ENCODE data around the gene MAGEA4. TPM values are rescaled to one million over a fixed set of nuclear protein-coding genes. Genes with fewer than 3 reads are reported as not detected.
A peak's percentile ranks its signal among the peaks of the same experiment; 100 is the strongest.

Gene MAGEA4
- total RNA-seq, 4 donors from 2014 or later: not detected

GRCh38 chrX:151958101-151958500, 45.4 kb downstream of the MAGEA4 start:
- Histone ChIP-seq H3K36me3 (peaks cover 42% of the 10 kb centered on the region), H3K27ac (no peak overlapping the region), H3K9me3 (no peaks in the 10 kb centered on the region), H3K27me3 (no peaks in the 10 kb centered on the region), H3K4me3 (no peak overlapping the region), H3K4me1 (no peaks in the 10 kb centered on the region)
- no peak for TF ChIP-seq POLR2A (IDR thresholded peaks at IDR 0.05)
- no peak for TF ChIP-seq POLR2AphosphoS5 (IDR thresholded peaks at IDR 0.05)
- no peak for TF ChIP-seq CTCF (IDR thresholded peaks at IDR 0.05)
- no peak for TF ChIP-seq EP300 (IDR thresholded peaks at IDR 0.05)
- WGBS: no CpG with 5 or more reads among the region's 4 CpGs
- DNase-seq (ENCODE audit: low spot score in 2 of 2): no peak

DNA sequence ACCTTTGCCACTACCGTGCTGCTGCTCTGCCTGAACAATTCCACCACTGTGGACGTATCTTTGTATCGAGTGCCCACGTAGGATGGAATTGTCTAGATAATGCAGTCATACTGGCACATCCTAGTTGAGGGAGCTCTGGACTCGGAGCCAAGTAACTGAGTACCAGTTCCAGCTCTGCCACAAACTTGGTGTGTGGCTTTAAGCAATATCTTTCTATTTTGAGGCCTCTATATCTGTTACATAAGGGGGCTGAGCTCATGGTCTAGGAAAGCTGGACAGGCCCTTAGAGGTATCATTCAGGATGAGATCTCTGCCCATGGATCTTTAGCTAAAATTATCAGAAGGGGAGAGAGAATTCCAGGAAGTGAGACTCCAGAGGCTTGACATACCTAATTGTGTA, 49.3 kb downstream of the MAGEA4 start:
- H3K27ac ChIP-seq: no peak overlapping the region
- H3K9me3 ChIP-seq: no peaks in the 10 kb centered on the region
- peaks cover 21% of the 10 kb centered on the region for H3K36me3 ChIP-seq
- H3K27me3 ChIP-seq: no peaks in the 10 kb centered on the region
- no peaks in the 10 kb centered on the region for H3K4me1 ChIP-seq
- WGBS: 86% methylated on average over 5 of the region's 5 CpGs
- no peak overlapping the region for H3K4me3 ChIP-seq
- TF ChIP-seq POLR2AphosphoS5 (IDR thresholded peaks at IDR 0.05): no peak
- TF ChIP-seq CTCF (IDR thresholded peaks at IDR 0.05): no peak
- TF ChIP-seq EP300 (IDR thresholded peaks at IDR 0.05): no peak
- TF ChIP-seq POLR2A (IDR thresholded peaks at IDR 0.05): no peak
- DNase-seq (ENCODE audit: low spot score in 2 of 2): no peak

- WGBS: 89% methylated on average over 6 of the region's 6 CpGs
- no peak overlapping the region for H3K27ac ChIP-seq
- peaks cover 24% of the 10 kb centered on the region for H3K36me3 ChIP-seq
These were observed 53.5 kb downstream of the MAGEA4 start for GRCh38 chrX:151966236-151966635.

GRCh38 chrX:151970027-151970426, 57.3 kb downstream of the MAGEA4 start:
- no peak overlapping the region for H3K27ac ChIP-seq
- no peak for DNase-seq (ENCODE audit: low spot score in 2 of 2)
- WGBS: 67% methylated on average over 7 of the region's 7 CpGs
- TF ChIP-seq POLR2AphosphoS5 (IDR thresholded peaks at IDR 0.05): no peak
- TF ChIP-seq CTCF (IDR thresholded peaks at IDR 0.05): no peak
- no peak for TF ChIP-seq EP300 (IDR thresholded peaks at IDR 0.05)
- TF ChIP-seq POLR2A (IDR thresholded peaks at IDR 0.05): no peak
- peaks cover 18% of the 10 kb centered on the region for H3K36me3 ChIP-seq
- peaks cover 13% of the 10 kb centered on the region for H3K4me1 ChIP-seq
- H3K4me3 ChIP-seq: no peak overlapping the region
- H3K27me3 ChIP-seq: no peaks in the 10 kb centered on the region
- H3K9me3 ChIP-seq: no peaks in the 10 kb centered on the region

More at GRCh38 chrX:151966236-151966635, 53.5 kb downstream of the MAGEA4 start:
- H3K9me3 ChIP-seq: no peaks in the 10 kb centered on the region
- TF ChIP-seq EP300 (IDR thresholded peaks at IDR 0.05) (no peak), CTCF (IDR thresholded peaks at IDR 0.05) (no peak)
- H3K4me3 ChIP-seq: no peak overlapping the region
- no peaks in the 10 kb centered on the region for H3K27me3 ChIP-seq
- DNase-seq (ENCODE audit: low spot score in 2 of 2): no peak
- peaks cover 3% of the 10 kb centered on the region for H3K4me1 ChIP-seq

DNA sequence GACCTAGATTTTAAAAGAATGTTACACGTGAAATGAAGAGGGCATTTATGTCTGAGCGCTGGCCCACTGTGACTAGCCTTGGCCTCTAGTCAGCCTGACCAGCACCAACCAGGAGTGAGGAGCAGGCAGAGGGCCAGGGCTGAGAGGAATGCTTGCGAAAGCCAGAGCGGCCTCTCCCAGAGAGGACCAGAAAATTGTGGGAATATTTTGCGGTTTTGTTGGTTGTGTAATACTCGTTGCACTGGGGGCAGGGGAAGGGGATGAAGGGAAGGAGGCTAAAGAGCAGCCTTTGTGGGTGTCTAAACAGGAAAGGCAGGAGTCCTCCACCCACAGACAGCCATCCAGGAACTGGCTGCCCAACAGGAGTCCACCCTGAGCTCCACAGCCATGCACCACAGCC, 58.0 kb downstream of the MAGEA4 start:
- H3K4me1 ChIP-seq: peaks cover 15% of the 10 kb centered on the region
- H3K4me3 ChIP-seq: no peak overlapping the region
- no peaks in the 10 kb centered on the region for H3K9me3 ChIP-seq
- H3K36me3 ChIP-seq: peaks cover 18% of the 10 kb centered on the region
- WGBS: 56% methylated on average over 6 of the region's 6 CpGs
- no peaks in the 10 kb centered on the region for H3K27me3 ChIP-seq
- H3K27ac ChIP-seq: no peak overlapping the region
- TF ChIP-seq EP300 (IDR thresholded peaks at IDR 0.05): no peak
- TF ChIP-seq CTCF (IDR thresholded peaks at IDR 0.05): no peak
- no peak for TF ChIP-seq POLR2AphosphoS5 (IDR thresholded peaks at IDR 0.05)
- TF ChIP-seq POLR2A (IDR thresholded peaks at IDR 0.05): no peak
- peak; percentile 81 to 84 for DNase-seq (ENCODE audit: low spot score in 2 of 2)

Measured in suprapubic skin (tissue), 4 donors.